ENCODE data around the gene LRIT3. TPM values are rescaled to one million over a fixed set of nuclear protein-coding genes. Genes with fewer than 3 reads are reported as not detected.

LRIT3 gene, protein sequence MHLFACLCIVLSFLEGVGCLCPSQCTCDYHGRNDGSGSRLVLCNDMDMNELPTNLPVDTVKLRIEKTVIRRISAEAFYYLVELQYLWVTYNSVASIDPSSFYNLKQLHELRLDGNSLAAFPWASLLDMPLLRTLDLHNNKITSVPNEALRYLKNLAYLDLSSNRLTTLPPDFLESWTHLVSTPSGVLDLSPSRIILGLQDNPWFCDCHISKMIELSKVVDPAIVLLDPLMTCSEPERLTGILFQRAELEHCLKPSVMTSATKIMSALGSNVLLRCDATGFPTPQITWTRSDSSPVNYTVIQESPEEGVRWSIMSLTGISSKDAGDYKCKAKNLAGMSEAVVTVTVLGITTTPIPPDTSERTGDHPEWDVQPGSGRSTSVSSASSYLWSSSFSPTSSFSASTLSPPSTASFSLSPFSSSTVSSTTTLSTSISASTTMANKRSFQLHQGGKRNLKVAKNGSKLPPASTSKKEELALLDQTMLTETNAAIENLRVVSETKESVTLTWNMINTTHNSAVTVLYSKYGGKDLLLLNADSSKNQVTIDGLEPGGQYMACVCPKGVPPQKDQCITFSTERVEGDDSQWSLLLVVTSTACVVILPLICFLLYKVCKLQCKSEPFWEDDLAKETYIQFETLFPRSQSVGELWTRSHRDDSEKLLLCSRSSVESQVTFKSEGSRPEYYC
- total RNA-seq (2022; extraction: Qiagen RNA extraction), result 0.02 to 0.06 TPM (median 0.02 TPM) in 4 of 5 replicates, not detected in the other

DNA sequence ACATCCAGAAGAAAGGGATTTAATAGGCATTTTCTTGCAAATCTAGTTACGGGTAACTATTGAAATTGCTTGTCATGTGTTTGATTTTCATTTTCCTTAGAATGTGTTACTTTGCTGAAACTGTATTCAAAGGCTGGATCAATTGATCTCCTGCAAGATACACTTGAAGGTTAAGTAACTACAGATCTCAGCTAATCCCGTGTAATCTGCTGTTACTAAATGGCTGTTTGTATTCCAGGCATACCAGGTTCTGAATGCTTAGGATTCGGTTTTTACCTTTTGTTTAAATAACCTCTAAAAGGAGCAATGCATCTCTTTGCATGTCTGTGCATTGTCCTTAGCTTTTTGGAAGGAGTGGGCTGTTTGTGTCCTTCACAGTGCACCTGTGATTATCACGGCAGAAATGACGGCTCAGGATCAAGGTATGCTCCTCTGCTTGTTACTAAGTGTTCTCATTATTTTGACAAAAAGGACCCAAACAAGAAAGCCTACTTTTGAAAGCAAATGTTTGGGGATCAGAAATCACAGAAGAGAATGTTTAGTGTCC is at the start of gene LRIT3:
Gene LRIT3 (plus strand): TSS at position 212 of the 547 bp plus-strand sequence. CDS start 95 bp downstream, at position 307.

DNA sequence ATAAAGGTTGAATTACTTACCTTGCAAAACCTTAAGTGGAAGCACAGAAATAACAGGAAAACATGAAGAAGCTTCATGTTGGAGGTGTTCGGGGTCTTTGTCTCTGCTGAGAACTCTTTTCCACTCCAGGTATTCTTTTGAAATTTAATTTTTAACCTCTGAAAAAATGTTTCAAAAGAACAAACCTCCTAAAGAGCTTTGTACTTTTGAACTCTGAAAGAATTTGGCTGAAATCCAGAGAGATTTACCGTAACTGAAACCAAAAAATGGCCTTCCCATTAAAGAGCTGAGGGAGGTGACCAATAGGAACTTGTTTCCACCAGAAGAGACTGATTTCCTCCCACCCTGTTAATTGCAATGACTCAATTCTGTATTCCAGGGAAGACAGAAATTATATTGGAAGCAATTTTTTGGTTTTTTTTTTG is 46.0 kb upstream of the LRIT3 start, which contains the start of gene CFI:
Gene CFI (minus strand): TSS at position 105 of the 425 bp plus-strand sequence. CDS start 28 bp downstream, at position 77.

DNA sequence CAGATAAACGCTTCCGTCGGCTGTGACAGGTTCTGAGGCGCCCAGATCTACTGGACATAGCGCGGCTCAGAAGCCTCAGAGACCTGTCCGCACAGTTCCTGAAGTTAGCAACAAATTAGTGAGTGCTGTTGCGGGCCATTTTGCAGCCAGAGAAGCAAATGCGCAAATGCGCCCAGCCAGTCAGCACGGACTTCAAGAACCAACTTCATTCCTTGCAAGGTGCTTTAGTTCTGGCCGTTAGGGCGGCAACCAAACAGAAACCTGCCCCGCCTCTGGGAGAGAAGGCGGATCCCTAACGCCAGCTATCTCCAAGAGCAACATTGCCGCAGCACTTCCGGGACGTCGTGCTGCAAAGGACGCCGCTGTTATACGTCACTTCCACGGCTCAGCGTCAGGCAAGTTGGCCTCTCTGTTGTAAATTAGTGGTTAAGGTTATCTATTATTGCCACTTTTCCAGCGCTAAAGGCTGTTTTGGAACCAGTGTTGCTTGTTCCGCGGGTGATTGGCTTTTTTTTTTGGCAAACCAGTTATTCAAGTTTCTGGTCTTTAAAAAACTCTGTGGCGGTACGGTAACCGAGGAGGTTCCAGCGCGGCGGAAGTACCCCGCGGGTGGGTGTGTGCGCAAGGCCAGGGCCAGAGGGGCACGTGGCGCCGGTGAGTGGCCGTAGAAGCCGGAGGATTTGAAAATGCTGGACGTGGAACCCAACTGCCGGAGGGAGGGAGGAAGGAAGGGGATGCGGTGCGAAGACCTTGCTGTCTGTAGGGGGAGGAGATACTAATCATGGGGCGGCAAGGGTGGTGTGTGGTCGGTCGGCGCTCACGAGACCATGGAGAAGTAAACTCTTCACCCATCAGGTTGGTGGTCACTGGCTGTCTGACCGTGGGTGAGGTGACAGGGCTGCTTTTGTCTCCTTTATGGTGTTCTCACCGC is 32.5 kb upstream of the LRIT3 start, which contains the start of gene GAR1:
Gene GAR1 (plus strand): TSS at position 612 of the 931 bp plus-strand sequence. CDS start 403 bp downstream, outside the sequence.

DNA sequence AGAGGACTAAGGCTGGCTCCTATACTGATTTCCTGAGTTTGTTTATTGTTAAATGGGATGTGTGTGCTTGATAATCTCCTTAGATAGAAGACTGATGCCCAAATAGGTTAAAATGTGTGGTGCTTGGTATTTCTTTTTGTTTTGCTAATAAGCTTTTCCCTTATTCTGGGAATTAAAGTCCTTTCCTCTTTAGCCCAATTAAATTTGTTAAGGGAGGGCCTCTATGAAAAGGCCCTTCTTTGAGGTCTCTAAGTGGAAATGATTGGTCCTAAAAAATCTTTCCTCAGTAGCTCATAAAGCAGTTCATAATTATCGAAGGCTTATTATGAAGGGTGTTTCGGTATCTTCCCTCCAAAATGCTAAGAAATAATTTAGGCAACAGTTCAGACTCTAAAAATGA is 20.2 kb upstream of the LRIT3 start, which contains the start of gene RRH:
Gene RRH (plus strand): TSS at position 301 of the 400 bp plus-strand sequence. CDS start 56 bp downstream, at position 357.

DNA sequence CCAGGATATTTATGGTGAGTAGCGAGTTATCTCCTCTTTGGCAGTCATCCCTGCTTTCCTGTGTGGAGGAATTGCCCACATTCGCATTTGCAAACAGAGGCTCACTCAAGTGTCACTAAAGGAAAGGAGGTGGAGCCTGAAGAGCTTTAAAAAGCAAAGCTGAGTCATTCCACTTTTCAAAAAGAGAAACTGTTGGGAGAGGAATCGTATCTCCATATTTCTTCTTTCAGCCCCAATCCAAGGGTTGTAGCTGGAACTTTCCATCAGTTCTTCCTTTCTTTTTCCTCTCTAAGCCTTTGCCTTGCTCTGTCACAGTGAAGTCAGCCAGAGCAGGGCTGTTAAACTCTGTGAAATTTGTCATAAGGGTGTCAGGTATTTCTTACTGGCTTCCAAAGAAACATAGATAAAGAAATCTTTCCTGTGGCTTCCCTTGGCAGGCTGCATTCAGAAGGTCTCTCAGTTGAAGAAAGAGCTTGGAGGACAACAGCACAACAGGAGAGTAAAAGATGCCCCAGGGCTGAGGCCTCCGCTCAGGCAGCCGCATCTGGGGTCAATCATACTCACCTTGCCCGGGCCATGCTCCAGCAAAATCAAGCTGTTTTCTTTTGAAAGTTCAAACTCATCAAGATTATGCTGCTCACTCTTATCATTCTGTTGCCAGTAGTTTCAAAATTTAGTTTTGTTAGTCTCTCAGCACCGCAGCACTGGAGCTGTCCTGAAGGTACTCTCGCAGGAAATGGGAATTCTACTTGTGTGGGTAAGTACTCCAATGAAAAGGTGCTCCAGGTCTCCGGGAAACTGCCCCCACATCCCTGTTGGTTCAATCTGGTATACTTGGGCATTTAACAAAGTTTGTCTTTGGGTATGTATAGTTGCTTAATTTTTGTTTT is 65.0 kb downstream of the LRIT3 start, which contains the start of gene EGF:
Gene EGF (plus strand): TSS at position 178 of the 890 bp plus-strand sequence. CDS start 453 bp downstream, at position 631.

Other genes starting within 250 kb of the LRIT3 start
- gene CASP6, start 144.7 kb upstream of the LRIT3 start, total RNA-seq (2022; extraction: Qiagen RNA extraction), result 15.9 to 18.4 TPM (median 16.6 TPM) in 5 replicates
- gene PLA2G12A, start 118.0 kb upstream of the LRIT3 start, total RNA-seq (2022; extraction: Qiagen RNA extraction), result 10.0 to 14.9 TPM (median 11.2 TPM) in 5 replicates
- gene CFI, start 46.1 kb upstream of the LRIT3 start, total RNA-seq (2022; extraction: Qiagen RNA extraction), result 0.55 to 0.95 TPM (median 0.84 TPM) in 5 replicates
- 36.4 to 44.7 TPM (median 40.3 TPM) in 5 replicates for gene GAR1, start 32.3 kb upstream of the LRIT3 start, total RNA-seq (2022; extraction: Qiagen RNA extraction)
- gene RRH, start 20.1 kb upstream of the LRIT3 start, total RNA-seq (2022; extraction: Qiagen RNA extraction), result 0.06 to 0.14 TPM (median 0.11 TPM) in 3 of 5 replicates, not detected in the others
- 0.09 to 0.41 TPM (median 0.29 TPM) in 5 replicates for gene EGF, start 64.8 kb downstream of the LRIT3 start, total RNA-seq (2022; extraction: Qiagen RNA extraction)